ENCODE data around the gene ZNF845.
"Not testable (repeated sequence)": the region's sequence is repeated elsewhere in the genome, so short reads cannot be mapped to it uniquely, and the experiment has no call there.

ZNF845 gene

GRCh38 chr19:53357821-53358581, 24.5 kb downstream of the ZNF845 start:
- H3K36me3 Mint-ChIP-seq (ENCODE audit: low read depth) = peaks cover 15% of the 10 kb centered on the region

DNA sequence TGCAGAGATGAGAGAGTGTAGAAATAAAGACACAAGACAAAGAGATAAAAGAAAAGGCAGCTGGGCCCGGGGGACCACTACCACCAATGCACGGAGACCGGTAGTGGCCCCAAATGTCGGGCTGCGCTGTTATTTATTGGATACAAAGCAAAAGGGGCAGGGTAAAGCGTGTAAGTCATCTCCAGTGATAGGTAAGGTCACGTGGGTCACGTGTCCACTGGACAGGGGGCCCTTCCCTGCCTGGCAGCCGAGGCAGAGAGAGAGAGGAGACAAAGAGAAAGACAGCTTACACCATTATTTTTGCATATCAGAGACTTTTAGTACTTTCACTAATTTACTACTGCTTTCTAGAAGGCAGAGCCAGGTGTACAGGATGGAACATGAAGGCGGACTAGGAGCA, 26.5 kb downstream of the ZNF845 start:
- not testable (repeated sequence) for DNase-seq (ENCODE audit: low spot score); H3K36me3 Mint-ChIP-seq (ENCODE audit: low read depth); H3K4me1 Mint-ChIP-seq (ENCODE audit: low read depth); H3K4me3 Mint-ChIP-seq; H3K27me3 Mint-ChIP-seq (ENCODE audit: low read depth); H3K27ac Mint-ChIP-seq
- peaks cover 59% of the 10 kb centered on the region for H3K9me3 Mint-ChIP-seq

More at GRCh38 chr19:53357821-53358581, 24.5 kb downstream of the ZNF845 start:
- Mint-ChIP-seq H3K27me3 (ENCODE audit: low read depth) (no peaks in the 10 kb centered on the region), H3K4me1 (ENCODE audit: low read depth) (no peaks in the 10 kb centered on the region), H3K4me3 (no peak overlapping the region), H3K9me3 (peaks cover 64% of the 10 kb centered on the region), H3K27ac (no peak overlapping the region)
- DNase-seq (ENCODE audit: low spot score) = no peak

DNA sequence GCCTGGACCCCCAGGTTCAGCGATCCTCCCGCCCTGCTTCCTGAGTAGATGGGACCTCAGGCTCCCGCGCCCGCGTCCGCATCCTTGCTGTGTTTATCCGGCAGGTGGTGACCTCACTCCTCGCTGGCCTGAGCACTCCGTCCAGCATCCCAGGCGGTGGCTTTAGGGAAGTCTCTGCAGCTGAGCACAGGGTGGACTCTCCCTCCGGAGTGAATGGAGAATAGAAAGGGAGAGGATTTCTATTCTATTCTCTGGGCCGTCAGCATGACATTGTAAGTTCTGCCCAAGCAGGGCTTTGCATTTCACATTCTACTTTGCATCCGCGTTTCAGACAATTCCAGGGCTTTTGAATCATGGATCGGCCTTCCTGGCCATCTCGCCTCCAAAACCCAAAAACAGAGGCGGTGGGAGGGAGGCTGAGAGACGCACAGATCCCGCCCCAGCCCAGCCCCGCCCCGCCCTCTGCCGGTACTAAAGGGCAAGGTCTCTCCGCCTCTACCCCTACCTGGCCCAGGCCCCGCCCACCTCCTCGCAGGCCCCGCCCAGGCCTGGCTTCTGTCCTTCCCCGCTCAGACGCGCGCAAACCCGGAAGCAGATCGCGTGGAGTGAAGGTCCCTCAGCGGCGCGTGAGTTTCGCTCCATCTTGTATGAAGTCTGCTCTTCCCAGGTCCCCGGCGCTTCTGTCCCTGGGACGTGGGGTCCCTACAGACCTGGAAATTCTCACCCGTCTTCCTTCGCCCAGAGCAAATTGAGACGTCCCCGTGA, 31.8 kb downstream of the ZNF845 start, which contains the start of gene ZNF525:
Gene ZNF525 (plus strand): TSS at position 572 of the 765 bp plus-strand sequence. CDS start 6,577 bp downstream, outside the sequence.
- Mint-ChIP-seq H3K36me3 (ENCODE audit: low read depth) (peaks cover 26% of the 10 kb centered on the region), H3K27me3 (ENCODE audit: low read depth) (no peaks in the 10 kb centered on the region), H3K27ac (peak within 1 kb of the TSS; percentile 93), H3K4me3 (peak within 1 kb of the TSS; percentile 92), H3K4me1 (ENCODE audit: low read depth) (peaks cover 9% of the 10 kb centered on the region), H3K9me3 (peaks cover 50% of the 10 kb centered on the region)
- DNase-seq (ENCODE audit: low spot score) = peak; percentile 92

GRCh38 chr19:53365899-53366493, 32.4 kb downstream of the ZNF845 start:
- Mint-ChIP-seq H3K9me3 (peaks cover 52% of the 10 kb centered on the region), H3K36me3 (ENCODE audit: low read depth) (peaks cover 32% of the 10 kb centered on the region), H3K4me3 (peak overlapping the region; percentile 92), H3K27ac (peak overlapping the region; percentile 93), H3K4me1 (ENCODE audit: low read depth) (peaks cover 9% of the 10 kb centered on the region), H3K27me3 (ENCODE audit: low read depth) (no peaks in the 10 kb centered on the region)
- no peak for DNase-seq (ENCODE audit: low spot score)

DNA sequence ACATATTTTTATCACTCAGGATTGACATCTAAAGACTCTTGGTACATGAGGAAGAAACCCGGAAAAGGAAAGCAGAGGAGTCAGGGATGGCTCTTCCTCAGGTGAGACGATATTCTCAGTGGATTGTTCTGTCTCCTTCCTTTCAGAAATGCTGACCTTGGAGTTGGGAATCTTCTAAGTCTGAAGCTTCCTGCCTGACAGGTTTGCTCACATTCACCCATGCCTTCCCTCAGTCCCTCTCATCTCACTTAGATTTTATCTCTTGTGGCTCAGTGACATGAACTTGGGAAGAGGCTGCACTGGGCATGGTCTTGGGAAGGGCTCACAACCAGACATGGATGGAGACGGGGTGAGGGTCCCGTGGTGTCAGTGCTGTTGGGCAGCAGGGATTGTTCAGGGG, 38.6 kb downstream of the ZNF845 start:
- Mint-ChIP-seq H3K27ac (no peak overlapping the region), H3K4me3 (no peak overlapping the region)
- no peak for DNase-seq (ENCODE audit: low spot score)

DNA sequence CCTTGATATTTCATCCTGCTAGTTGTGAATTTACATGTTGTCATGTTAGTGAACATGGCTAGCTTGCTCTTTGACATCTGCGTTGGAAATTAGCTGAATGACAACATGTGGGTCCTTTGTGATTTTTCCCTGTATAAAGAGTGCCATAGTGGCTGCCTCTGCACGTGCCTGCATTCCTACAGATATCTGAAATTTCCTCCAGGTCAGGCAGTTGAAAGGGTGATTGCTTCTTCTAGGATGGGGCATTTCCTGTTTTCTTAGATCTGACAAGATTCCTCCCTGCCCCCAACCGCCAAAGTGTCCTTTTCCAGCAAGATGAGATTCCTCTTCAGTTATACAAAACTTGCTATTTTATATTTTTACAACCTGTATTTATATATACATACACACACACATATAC, 40.7 kb downstream of the ZNF845 start:
- Mint-ChIP-seq H3K27ac (no peak overlapping the region), H3K4me1 (ENCODE audit: low read depth) (no peaks in the 10 kb centered on the region), H3K9me3 (peaks cover 52% of the 10 kb centered on the region), H3K27me3 (ENCODE audit: low read depth) (no peaks in the 10 kb centered on the region), H3K4me3 (no peak overlapping the region), H3K36me3 (ENCODE audit: low read depth) (peaks cover 79% of the 10 kb centered on the region)
- no peak for DNase-seq (ENCODE audit: low spot score)

More for the DNA sequence above, 38.6 kb downstream of the ZNF845 start:
- Mint-ChIP-seq H3K27me3 (ENCODE audit: low read depth) (no peaks in the 10 kb centered on the region), H3K36me3 (ENCODE audit: low read depth) (peaks cover 77% of the 10 kb centered on the region), H3K4me1 (ENCODE audit: low read depth) (peaks cover 2% of the 10 kb centered on the region), H3K9me3 (peaks cover 52% of the 10 kb centered on the region)

- peaks cover 82% of the 10 kb centered on the region for H3K36me3 Mint-ChIP-seq (ENCODE audit: low read depth)
- H3K4me3 Mint-ChIP-seq = no peak overlapping the region
- peaks cover 53% of the 10 kb centered on the region for H3K9me3 Mint-ChIP-seq
- no peak overlapping the region for H3K27ac Mint-ChIP-seq
- H3K27me3 Mint-ChIP-seq (ENCODE audit: low read depth) = no peaks in the 10 kb centered on the region
- DNase-seq (ENCODE audit: low spot score) = no peak
- no peaks in the 10 kb centered on the region for H3K4me1 Mint-ChIP-seq (ENCODE audit: low read depth)
These were observed 41.2 kb downstream of the ZNF845 start for GRCh38 chr19:53374743-53375142.

- Mint-ChIP-seq H3K27ac (no peak overlapping the region), H3K36me3 (ENCODE audit: low read depth) (peaks cover 82% of the 10 kb centered on the region), H3K27me3 (ENCODE audit: low read depth) (no peaks in the 10 kb centered on the region), H3K4me1 (ENCODE audit: low read depth) (no peaks in the 10 kb centered on the region), H3K4me3 (no peak overlapping the region), H3K9me3 (peaks cover 82% of the 10 kb centered on the region)
- no peak for DNase-seq (ENCODE audit: low spot score)
These were observed 47.8 kb downstream of the ZNF845 start for GRCh38 chr19:53381376-53381775.

GRCh38 chr19:53388168-53388567, 54.6 kb downstream of the ZNF845 start:
- Mint-ChIP-seq H3K27ac (no peak overlapping the region), H3K4me3 (no peak overlapping the region), H3K36me3 (ENCODE audit: low read depth) (peaks cover 33% of the 10 kb centered on the region), H3K4me1 (ENCODE audit: low read depth) (no peaks in the 10 kb centered on the region), H3K9me3 (peaks cover 62% of the 10 kb centered on the region), H3K27me3 (ENCODE audit: low read depth) (no peaks in the 10 kb centered on the region)
- DNase-seq (ENCODE audit: low spot score) = no peak

GRCh38 chr19:53388904-53389303, 55.4 kb downstream of the ZNF845 start:
- Mint-ChIP-seq H3K4me3 (no peak overlapping the region), H3K36me3 (ENCODE audit: low read depth) (peaks cover 31% of the 10 kb centered on the region), H3K4me1 (ENCODE audit: low read depth) (peaks cover 2% of the 10 kb centered on the region), H3K27me3 (ENCODE audit: low read depth) (no peaks in the 10 kb centered on the region), H3K9me3 (peaks cover 63% of the 10 kb centered on the region), H3K27ac (no peak overlapping the region)
- no peak for DNase-seq (ENCODE audit: low spot score)

- peaks cover 3% of the 10 kb centered on the region for H3K4me1 Mint-ChIP-seq (ENCODE audit: low read depth)
- H3K9me3 Mint-ChIP-seq = peaks cover 62% of the 10 kb centered on the region
- DNase-seq (ENCODE audit: low spot score) = no peak
- H3K36me3 Mint-ChIP-seq (ENCODE audit: low read depth) = peaks cover 30% of the 10 kb centered on the region
- no peaks in the 10 kb centered on the region for H3K27me3 Mint-ChIP-seq (ENCODE audit: low read depth)
- no peak overlapping the region for H3K27ac Mint-ChIP-seq
- no peak overlapping the region for H3K4me3 Mint-ChIP-seq
These were observed 56.0 kb downstream of the ZNF845 start for GRCh38 chr19:53389571-53389970.

DNA sequence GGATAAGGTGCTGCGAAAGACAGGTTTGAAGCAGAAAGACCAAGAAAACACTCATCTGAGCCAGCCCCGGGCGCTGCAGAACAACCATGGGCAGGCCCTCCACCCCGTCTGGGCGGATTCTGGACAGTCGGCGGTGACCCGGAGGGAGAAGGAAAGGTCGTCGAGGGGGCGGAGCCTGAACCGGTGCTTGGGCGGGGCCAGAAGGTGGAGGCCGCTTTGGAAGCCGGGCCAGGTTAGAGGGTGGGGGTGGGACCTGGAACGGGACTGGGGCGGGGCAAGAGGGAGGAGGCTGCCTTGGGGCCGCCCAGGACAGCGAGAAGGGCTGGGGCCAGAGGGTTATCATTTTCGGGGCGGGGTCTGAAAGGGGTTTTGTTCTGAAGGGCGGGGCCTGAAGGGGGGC, 56.4 kb downstream of the ZNF845 start:
- H3K36me3 Mint-ChIP-seq (ENCODE audit: low read depth) = peaks cover 26% of the 10 kb centered on the region
- peaks cover 6% of the 10 kb centered on the region for H3K4me1 Mint-ChIP-seq (ENCODE audit: low read depth)
- H3K9me3 Mint-ChIP-seq = peaks cover 58% of the 10 kb centered on the region

GRCh38 chr19:53394522-53394973, 61.0 kb downstream of the ZNF845 start:
- Mint-ChIP-seq H3K27ac (peak overlapping the region; percentile 92), H3K9me3 (peaks cover 42% of the 10 kb centered on the region), H3K27me3 (ENCODE audit: low read depth) (no peaks in the 10 kb centered on the region), H3K4me3 (peak overlapping the region; percentile 92), H3K4me1 (ENCODE audit: low read depth) (peaks cover 18% of the 10 kb centered on the region), H3K36me3 (ENCODE audit: low read depth) (peaks cover 26% of the 10 kb centered on the region)
- no peak for DNase-seq (ENCODE audit: low spot score)

More for the DNA sequence above, 56.4 kb downstream of the ZNF845 start:
- no peak for DNase-seq (ENCODE audit: low spot score)
- Mint-ChIP-seq H3K27me3 (ENCODE audit: low read depth) (no peaks in the 10 kb centered on the region), H3K27ac (no peak overlapping the region), H3K4me3 (no peak overlapping the region)

Data from T-helper 2 cell treated with Interferon-gamma antibody and Interleukin-4, amounts not matched to agents 5 μg/mL and 100 μg/mL, for 36 hours (primary cell).